Cardiac muscle cell (in vitro differentiated cells and primary cell): ENCODE measurements around the gene PAEP. TPM values are rescaled to one million over a fixed set of nuclear protein-coding genes. Genes with fewer than 3 reads are reported as not detected.

ENCODE experiments used
- DNase-seq, 2 donors: peaks; one replicate each; pipeline versions ENCODE4 v3.0.0 to v3.0.0-alpha.2; 2010 to 2017; ENCODE audit warnings: low read depth in 1 of 2, low spot score in 1 of 2
- H3K27ac ChIP-seq: fragments of 200-600 bp; sonication (generic); 2 replicates; pipeline ENCODE4 v1.5.1; 2016
- H3K27me3 ChIP-seq: fragments of 200-600 bp; sonication (generic); 2 replicates; pipeline ENCODE4 v1.6.0; 2016; ENCODE audit warnings: control low read depth
- H3K36me3 ChIP-seq: fragments of 200-600 bp; sonication (generic); 2 replicates; pipeline ENCODE4 v1.5.1; 2016; ENCODE audit warnings: control low read depth
- H3K4me1 ChIP-seq: fragments of 200-600 bp; sonication (generic); 2 replicates; pipeline ENCODE4 v1.8.1; 2017; ENCODE audit warnings: low read depth, mild to moderate bottlenecking, mixed run types
- H3K4me3 ChIP-seq: fragments of 200-600 bp; sonication (generic); 2 replicates; pipeline ENCODE4 v1.5.1; 2016; ENCODE audit warnings: mild to moderate bottlenecking
- H3K9me3 ChIP-seq: fragments of 200-600 bp; sonication (generic); 2 replicates; pipeline ENCODE4 v1.5.1; 2017; ENCODE audit warnings: low read depth, mild to moderate bottlenecking, control low read depth
- CTCF ChIP-seq: IDR thresholded peaks from 2 replicates; pipeline ENCODE4 v1.5.1; 2012; ENCODE audit warnings: low read depth, mild to moderate bottlenecking, low read length
- polyA plus RNA-seq: library from polyadenylated mRNA; unstranded; fragments of >200 nt; fragmentation: Nextera tagmentation; extraction: Ambion mirVana; gene quantifications from 2 replicates; pipeline ENCODE4 v1.2.1, GENCODE V29; 2016
- total RNA-seq: library from RNA; depleted of rRNA; stranded (reverse); fragments of >200 nt; gene quantifications from 2 replicates; pipeline ENCODE4 v1.2.3, GENCODE V29; 2016

Gene PAEP
- total and polyA plus RNA-seq, 2 experiments from 2014 or later, result not detected

- no peak for DNase-seq
- no peaks in the 10 kb centered on the region for H3K9me3 ChIP-seq
- H3K4me1 ChIP-seq, result no peaks in the 10 kb centered on the region
- H3K4me3 ChIP-seq, result no peak overlapping the region
- H3K27me3 ChIP-seq, result no peaks in the 10 kb centered on the region
- no peak for TF ChIP-seq CTCF
- no peak overlapping the region for H3K27ac ChIP-seq
- H3K36me3 ChIP-seq, result no peaks in the 10 kb centered on the region
Observed at GRCh38 chr9:135588886-135589595, 27.5 kb downstream of the PAEP start.

GRCh38 chr9:135589596-135590485, 28.3 kb downstream of the PAEP start:
- H3K9me3 ChIP-seq, result no peaks in the 10 kb centered on the region
- H3K4me3 ChIP-seq, result no peak overlapping the region
- H3K27me3 ChIP-seq, result no peaks in the 10 kb centered on the region
- no peak overlapping the region for H3K27ac ChIP-seq
- TF ChIP-seq CTCF, result no peak
- no peak for DNase-seq
- no peaks in the 10 kb centered on the region for H3K4me1 ChIP-seq
- H3K36me3 ChIP-seq, result no peaks in the 10 kb centered on the region

GRCh38 chr9:135590486-135591079, 29.0 kb downstream of the PAEP start:
- no peaks in the 10 kb centered on the region for H3K36me3 ChIP-seq
- H3K9me3 ChIP-seq, result no peaks in the 10 kb centered on the region
- DNase-seq, result no peak
- no peaks in the 10 kb centered on the region for H3K4me1 ChIP-seq
- H3K27ac ChIP-seq, result no peak overlapping the region
- no peak overlapping the region for H3K4me3 ChIP-seq
- TF ChIP-seq CTCF, result no peak
- H3K27me3 ChIP-seq, result no peaks in the 10 kb centered on the region

GRCh38 chr9:135591506-135592330, 30.2 kb downstream of the PAEP start:
- Histone ChIP-seq H3K27ac (no peak overlapping the region), H3K36me3 (no peaks in the 10 kb centered on the region), H3K27me3 (no peaks in the 10 kb centered on the region), H3K4me3 (no peak overlapping the region), H3K4me1 (no peaks in the 10 kb centered on the region), H3K9me3 (no peaks in the 10 kb centered on the region)
- no peak for TF ChIP-seq CTCF
- DNase-seq, result no peak

GRCh38 chr9:135592331-135592590, 30.7 kb downstream of the PAEP start:
- Histone ChIP-seq H3K9me3 (no peaks in the 10 kb centered on the region), H3K27ac (no peak overlapping the region), H3K36me3 (no peaks in the 10 kb centered on the region), H3K4me3 (no peak overlapping the region), H3K4me1 (no peaks in the 10 kb centered on the region), H3K27me3 (no peaks in the 10 kb centered on the region)
- no peak for DNase-seq
- no peak for TF ChIP-seq CTCF
